Renal cortical epithelial cell (primary cell): ENCODE data around the gene KLHDC8A. TPM values are rescaled to one million over a fixed set of nuclear protein-coding genes. Genes with fewer than 3 reads are reported as not detected.

ENCODE experiments used
- DNase-seq: peaks from one replicate; pipeline ENCODE4 v3.0.0-alpha.2; 2011; ENCODE audit warnings: low read depth
- total RNA-seq: library from RNA; depleted of rRNA; stranded (reverse); fragments of >200 nt; gene quantifications from 2 replicates; pipeline ENCODE4 v1.2.3, GENCODE V29; 2014

Gene KLHDC8A
- total RNA-seq, 1 donor from 2014 or later: not detected

DNA sequence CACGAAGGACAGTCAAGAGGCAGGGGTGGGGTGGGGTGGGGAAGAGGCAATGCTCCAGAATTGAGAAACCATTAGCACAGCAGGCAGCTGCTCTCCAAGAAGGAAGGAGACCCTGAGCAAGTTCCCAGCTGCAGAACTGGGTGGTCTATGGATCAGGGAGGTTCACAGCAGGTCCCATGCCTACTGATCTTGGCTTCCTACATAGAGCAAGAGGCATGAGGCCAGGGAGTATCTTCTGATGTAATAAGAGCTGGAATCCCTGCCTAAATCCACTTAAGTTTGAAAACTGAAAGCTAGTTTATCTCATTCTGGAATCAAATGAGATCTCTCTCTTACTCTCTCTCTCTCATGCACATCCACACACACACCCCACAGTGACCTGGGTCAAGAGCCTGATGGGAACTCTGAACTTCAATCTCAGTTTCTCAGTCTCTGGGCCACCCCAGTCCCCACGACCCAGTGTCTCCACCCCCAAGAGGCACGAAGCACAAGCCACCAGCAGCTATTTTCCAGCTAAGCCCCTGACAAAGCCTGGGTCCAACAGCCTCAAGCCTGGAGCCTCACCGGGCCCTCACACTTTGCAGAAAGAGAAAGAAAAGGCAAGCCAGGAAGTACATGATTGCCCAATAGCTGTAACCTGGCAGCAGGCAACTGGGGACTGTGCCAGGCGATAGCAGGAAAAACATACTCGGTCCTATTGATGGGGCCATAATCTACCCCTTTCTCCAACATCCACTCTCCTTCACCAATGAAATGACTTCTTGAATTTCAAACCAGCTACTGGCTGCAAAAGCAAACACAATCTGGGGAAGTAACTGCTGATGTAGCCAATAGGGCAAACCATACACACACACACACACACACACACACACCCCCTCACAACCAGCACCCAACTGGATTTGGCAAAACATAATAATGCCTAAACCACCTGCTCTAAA is 37.4 kb downstream of the KLHDC8A start:
- DNase-seq: peak; percentile 88

DNA sequence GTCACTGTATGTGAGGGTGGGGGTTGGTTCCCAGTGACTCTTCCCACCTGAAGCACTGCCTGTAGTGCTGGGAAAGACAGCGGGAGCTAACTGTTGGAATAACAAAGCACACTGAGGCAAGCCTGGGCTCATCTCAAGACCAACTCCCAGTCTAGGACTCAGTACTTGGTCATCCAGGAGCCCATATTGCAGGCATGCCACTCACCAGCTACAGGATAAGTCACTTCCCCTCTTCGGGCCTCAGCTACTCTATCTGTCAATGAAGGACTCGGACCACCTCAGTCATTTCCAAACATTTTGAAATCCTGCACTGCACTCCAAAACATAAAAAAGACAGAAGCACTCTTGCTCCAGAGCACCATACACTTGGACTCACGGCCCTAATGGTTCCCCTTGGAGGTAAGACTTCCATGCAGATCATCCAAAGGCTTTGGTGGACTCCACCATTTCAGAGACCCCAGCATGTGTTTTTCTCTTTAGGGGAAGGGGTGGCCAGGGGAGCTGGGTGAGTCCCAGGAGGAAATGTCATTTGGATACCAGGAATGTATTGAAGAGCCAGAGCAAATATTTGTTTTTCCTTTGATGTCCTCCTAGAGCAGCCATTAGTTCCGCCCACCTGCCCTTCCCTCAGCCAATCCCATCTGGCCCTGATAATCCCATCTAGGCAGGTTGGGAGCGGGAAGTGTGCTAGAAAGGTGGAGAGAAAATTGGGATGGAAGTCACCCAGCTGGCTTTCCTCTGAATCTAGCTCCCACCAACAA is 38.3 kb downstream of the KLHDC8A start:
- no peak for DNase-seq

DNA sequence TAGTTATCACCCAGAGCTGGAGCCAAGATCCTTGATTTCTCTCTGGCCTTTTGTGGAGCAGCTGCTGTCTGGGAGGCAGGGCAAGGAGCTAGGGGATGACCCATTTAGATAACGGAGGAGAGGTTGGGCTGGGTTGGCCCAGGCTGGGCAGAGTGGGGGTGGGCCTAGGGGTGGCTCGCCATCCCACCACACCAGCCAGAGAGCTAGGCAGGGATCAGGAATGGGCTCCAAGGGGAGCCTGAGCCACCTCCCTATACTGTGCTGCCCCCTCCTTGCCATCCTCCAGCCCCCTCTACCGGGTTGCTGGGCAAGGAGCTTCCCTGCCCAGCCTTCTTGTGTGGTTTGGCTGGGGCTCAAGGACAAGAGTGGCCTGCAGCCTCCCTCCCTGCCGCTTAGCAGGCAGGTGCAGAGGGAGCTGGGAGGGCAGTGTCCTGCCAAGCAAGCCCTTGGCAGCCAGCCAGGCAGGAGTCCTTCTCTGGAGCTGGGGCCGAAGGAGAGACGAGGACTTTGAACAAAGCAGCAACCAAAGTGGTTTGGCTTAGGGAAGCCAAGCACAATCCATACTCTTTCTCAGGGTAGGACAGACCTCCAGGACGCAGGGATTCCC is 39.3 kb downstream of the KLHDC8A start:
- DNase-seq: peak; percentile 85

DNA sequence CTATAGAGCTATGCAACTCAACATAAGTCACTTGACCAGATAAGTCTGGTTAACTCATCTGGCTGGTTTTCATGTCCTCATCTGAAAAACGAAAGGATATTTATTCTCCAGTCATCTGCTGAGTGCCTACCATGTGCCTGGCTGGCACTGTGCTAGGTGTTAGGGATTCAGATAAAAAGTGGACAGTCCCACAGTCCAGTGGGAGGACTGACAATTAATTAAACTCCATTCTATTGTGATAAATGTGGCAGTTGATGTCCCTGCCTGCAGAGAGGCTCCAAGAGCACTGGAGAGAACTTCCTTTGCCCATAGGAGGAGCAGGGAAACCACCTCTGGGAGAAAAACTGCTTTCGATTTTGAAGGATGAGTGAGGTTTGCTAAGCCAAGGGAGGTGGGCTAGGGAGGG is 40.6 kb downstream of the KLHDC8A start:
- DNase-seq: no peak

DNA sequence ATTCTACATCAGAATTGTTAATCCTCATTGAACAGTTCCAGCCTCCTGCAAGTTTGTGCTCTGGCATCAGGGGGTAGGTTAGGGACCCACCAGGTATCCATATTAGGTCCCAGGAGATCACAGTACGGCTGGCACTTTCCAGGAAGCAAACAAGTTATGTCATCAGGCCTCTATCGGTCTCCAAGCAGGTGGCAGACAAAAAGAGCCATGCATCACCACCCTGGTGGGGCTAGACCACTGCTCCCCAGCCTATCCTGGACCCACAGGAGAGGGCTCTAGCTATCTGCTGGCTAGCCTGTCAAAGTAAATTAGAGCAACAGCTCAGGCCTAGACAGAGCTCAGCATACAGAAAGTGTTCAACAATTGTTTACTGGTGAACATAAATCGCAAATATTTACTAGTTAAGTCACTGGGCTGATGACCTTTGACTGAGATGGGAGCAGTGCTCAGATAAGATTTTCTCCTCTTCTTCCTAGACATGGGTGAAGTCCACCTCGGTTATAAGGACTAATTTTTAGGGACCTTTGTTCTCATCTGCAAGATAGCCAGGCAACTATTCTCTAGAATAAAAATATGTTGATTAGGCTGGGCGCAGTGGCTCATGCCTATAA is 41.6 kb downstream of the KLHDC8A start:
- no peak for DNase-seq

DNA sequence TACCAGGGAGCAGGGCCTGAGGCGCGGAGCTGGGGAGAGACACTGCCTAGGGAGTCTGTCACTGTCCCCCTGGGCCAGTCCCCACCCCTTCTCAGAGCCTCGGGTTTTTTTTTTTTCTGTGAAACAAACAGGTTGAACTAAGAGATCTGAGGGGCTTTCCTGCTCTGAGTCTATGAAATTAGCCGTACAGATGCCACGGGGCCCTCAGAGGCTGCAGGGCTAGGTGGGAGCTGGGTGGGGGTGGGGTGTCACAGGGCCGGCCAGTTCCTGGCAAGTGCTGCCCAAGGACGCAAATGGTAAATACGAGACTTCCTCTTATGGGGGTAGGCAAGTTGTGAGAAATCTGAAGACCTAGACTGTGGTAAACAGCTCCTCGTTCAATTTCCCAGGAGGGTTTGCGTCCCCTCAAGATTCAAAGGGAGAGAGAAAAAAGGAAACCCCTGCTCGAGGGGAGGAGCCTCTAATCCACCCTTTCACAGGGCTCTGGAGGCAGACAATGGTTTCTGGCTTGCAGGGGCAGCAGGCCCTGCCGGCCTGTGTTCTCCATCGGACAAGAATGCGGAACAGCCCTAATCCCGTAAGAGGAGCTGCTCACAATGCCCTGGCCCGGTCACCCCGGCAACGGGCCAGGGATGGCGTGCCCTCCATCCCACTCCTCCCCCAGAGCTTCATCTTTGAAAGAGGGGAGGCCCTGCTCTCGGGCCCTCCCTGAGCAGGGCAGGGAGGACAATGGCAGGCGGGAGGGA is 43.0 kb downstream of the KLHDC8A start:
- DNase-seq: no peak

DNA sequence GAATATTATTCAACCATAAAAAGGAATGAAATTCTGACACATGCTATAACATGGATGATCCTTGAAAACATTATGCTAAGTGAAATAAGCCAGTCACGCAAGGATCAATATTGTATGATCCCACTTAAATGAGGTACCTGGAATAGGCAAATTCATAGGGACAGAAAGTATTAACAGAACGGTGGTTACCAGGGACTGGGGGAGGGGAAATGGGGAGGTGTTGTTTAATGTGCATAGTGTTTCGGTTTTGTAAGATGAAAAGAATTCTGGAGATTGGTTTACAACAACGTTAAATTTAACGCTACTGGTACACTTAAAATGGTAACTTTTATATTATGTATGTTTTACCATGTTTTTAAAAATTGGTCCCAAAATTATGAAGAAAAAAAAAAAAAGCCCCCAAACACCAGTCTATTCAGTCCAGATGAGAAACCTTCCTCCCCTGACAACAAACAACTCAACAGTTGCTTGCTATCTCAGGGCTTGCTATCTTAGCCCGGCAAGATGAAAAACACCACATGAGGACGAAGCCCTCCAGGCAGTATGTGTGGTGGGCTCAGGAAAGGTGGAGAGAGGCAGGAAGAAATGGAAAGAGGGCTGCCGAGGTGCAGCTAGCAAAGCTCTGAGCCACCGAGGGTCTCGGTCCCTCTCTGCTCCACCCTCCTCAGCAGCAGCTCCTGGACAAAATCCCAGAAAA is 43.7 kb downstream of the KLHDC8A start:
- DNase-seq: no peak

DNA sequence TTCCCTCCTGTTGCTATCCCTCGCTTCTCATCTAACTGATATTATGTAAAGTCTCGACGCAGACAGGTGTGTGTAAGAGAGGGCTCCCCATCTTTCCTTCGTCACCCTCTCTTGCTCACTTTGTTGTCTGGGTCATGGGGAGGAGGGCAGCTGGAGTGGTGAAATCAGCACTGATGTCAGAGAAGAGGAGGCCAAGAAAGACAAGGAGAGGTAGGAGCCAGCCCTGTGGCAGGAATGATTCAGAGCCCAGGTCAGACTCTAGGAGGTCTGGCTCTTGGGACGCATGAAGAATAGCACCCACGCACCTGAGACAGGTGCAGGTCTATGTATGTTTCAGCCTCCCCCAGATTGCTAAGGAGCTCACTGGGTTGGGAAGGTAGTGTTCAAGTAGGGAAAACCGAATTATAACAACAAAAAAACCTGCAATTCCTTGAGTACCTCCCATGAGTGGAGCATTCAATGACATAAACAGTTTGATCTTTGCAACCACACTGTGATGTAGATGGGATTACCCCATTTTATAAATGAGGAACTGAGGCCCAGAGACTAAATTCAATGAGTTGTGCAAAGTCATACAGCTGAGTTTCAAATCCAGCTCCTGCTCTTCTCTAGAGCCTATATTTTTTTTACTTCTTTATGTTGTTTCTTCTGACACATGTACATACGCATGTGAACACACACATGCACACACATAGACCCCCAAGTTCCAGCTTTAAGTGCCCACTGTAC is 45.6 kb downstream of the KLHDC8A start:
- DNase-seq: no peak

DNA sequence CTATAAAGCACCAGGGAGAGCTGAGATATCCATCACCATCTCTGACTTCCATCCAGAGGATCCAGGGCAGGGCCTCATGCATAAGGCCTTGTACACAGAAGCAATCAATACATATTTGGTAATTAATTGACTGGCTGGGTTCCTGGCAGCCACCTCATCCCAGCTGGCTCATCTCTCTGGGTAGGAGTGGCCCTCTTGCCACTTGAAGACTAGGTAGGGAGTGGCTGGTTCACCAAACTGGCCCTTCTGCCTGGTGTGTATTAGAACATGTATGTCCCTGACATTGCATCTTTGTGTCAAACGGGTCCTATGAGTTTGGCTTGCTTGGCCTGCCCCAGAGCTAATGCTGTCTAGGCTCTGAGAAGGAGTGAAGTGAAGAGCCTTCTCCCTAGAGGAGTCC is 47.0 kb downstream of the KLHDC8A start:
- no peak for DNase-seq

DNA sequence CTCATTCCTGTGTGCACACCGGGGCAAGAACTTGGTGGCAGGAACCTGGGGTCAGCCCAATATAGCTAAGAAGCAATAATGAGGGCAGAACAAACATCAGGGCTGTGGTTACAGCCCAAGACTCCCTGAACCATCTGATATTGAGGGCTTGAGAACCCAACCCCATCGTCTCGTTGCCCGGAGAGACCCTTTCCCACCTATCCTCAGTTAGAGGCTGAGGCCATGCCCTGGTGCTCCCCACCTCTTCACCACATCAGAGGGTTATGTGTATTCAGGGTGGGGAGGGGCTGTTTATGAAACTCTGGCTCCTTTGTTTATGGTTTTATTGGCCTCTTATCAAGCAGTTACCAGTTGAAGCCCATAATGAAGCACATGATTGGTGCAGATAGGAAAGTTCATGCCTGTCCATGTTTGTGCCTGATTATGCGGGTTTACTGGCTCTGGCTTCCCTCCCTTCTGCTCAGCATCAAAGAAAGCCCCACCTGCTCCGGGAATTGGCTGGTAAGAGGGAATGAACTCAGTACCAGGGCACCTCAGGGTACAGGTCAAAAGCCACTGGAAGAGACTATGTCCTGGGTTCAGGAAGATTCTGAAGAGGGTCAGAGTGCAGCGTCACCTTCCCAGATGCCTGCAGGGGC is 49.7 kb downstream of the KLHDC8A start:
- DNase-seq: no peak

DNA sequence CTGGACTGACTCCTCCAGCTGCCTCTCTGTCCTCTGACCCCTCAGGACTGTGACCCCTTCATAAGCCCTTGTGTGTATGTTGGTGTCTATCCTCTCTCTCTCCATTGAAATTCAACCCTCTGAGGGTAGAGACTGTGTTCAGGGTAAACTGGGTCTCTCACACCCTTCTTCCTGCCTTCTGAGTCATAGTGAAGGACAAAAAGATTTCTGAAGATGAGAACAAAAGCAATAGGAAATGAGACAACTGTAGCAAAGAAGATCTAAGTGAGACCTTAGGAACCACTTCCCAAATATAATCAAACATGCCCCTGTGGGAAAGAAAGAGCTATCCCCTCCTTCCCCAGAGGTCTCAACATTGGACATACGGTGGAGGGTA is 52.0 kb downstream of the KLHDC8A start:
- DNase-seq: no peak

DNA sequence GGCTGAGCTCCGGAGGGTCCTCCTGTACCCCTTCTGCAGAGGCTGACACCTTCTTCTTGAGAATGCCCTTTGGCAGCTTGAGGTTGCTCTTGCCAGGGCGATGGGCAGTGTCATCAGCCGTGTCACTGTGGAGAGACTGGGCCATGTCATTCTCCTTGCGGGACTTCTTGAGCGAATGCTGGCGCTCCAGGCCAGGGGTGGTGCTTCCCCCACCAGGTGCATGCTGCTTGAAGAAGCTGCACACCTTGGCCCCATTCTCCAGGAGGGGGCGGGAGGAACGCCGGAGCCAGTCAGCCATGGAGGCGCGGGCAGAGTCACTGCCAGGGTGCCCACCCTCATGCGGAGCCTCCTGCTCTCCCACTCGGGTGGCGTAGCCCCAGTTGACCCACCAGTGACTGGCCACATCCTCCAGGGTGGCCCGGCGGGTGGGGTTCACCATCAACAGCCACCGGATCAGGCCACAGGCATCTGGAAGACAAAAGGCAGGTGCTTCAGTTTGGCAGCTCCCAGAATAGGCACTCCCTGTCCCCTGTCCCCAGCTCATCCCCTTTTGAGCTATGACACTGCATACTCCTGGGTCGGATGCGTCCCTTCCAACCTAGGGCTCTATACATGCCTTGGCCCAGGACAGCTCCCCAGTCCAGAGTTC is 52.6 kb downstream of the KLHDC8A start:
- DNase-seq: no peak

DNA sequence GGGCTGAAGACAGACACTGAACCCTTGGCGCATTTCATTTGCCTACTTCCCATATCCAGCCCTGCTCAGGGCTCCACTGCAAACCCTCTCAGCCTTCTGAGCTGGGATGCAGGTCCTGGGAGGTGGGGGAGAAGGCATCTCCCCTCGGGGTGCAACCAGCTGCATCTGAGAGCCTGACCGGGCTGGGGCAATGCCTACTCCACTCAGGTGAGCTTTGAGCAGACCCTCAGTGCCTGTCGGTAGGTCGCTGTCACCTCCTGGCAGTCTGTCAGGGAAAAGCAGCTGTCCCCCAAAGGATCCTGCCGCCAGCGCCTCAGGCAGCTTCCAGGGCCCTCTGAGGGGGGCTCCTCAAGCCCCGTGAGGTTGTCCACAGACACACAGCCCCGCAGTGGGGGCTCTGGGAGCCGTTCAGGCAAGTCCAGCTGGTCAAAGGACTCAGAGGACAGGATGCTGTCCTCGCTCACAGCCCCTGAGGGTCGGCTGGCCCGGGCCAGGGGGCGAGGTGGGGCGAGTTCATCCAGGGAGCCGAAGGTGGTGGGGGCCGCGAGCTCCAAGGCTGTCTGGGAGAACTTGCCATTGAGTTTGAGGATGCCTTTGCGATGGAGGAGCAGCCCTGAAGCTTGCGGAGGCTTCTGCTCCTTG is 53.4 kb downstream of the KLHDC8A start:
- DNase-seq: no peak

DNA sequence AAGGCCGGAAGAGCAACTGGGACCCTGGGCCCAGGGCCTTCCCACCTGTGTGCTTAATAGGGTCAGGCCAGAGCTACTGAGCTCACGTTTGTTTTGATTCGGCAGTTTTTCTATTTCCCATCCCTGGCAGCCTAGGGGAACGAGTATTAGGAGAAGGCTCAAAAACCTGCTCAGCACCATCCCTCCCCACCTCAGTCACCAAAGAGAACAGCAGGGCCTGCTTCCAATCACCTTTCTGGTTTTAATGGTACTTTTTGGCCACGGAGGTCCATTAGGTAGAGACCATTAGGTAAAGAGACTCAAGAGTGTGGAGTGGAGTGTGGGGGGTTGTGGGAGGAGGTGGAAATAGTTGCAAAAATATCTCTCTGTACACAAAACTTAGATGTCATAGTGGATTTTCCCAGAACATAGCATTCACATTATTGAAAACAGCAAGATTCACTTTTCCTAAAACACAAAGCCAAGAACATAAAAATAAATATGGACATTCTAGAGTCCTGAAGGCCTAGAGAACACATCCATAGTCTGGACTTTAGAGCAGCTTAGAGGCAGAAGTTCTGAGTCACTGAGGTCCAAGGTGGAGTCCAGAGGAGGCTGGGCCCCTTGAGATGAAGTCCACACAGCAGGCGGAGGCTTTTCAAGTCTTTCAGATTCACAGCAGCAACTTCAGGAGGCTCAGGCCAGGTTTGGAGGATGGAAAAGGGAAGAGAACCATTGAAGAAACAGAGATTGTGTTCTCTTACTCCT is 54.7 kb downstream of the KLHDC8A start:
- no peak for DNase-seq

DNA sequence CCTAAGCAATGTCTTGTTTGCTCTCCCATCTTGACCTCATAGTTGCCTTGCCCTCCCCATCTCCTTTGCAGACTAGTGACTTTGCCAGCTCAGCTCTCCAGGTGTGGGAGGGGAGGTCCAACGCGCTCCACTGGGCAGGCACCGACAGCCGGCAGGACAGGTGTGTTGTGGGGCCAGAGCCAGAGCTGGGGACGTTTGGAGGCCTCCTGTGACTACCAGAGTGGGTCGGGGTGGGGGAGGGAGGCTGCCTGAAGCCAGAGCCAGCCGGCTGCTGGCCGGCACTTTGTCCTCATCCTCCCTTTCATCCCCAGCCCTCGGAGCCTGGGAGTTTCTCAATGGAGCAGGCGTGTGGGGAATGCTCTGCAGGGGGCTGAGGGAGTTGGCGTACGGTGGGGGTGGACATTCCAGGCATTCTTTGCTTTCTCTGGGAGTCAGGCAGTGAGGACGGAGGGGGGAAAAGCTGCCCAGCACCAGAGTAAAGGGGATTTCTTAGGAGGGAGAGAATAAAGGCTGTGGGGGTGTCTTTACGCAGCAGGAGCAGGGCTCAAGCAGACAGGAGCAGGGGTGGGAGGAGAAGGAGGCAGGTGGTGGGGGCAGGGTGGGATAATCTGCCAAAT is 55.4 kb downstream of the KLHDC8A start:
- peak; percentile 97 for DNase-seq

DNA sequence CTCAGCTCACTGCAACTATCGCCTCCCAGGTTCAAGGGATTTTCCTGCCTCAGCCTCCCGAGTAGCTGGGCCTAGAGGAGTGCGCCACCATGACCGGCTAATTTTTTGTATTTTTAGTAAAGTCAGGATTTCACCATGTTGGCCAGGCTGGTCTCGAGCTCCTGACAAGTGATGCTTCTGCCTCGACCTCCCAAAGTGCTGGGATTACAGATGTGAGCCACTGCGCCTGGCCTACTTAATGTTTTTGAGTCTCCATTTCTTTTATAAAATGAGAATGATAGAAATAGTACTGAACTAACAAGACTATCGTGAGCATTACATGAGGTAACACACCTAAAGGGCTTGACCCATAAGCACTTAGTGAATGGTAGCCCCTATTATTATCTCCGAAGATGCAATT is 56.6 kb downstream of the KLHDC8A start:
- no peak for DNase-seq
